Measurements from ENCODE around the gene SORL1. TPM values are rescaled to one million over a fixed set of nuclear protein-coding genes. Genes with fewer than 3 reads are reported as not detected.

The SORL1 gene
- total RNA-seq, 1 experiment from 2014 or later, result 68.3 TPM

GRCh38 chr11:121508449-121508848 lies 56.3 kb downstream of the SORL1 start:
- H3K9me3 ChIP-seq (ENCODE audit: control insufficient read depth, low read depth, low read length), result no peaks in the 10 kb centered on the region
- H3K4me1 ChIP-seq (ENCODE audit: insufficient read depth, low read length), result no peaks in the 10 kb centered on the region
- H3K27me3 ChIP-seq (ENCODE audit: insufficient read depth, low read length), result no peaks in the 10 kb centered on the region
- no peak overlapping the region for H4K8ac ChIP-seq (replicated peaks; ENCODE audit: insufficient read length, low read depth, low read length)
- no peaks in the 10 kb centered on the region for H3K27me3 Mint-ChIP-seq (ENCODE audit: low read depth)
- DNase-seq, result no peak
- no peak overlapping the region for H3K23ac ChIP-seq (ENCODE audit: insufficient read length, low read depth, low read length)
- no peak overlapping the region for H2AK5ac ChIP-seq (ENCODE audit: insufficient read length, low read length)
- H4K91ac ChIP-seq (ENCODE audit: insufficient read length, low read depth, low read length), result no peak overlapping the region
- peaks cover 4% of the 10 kb centered on the region for H3K79me1 ChIP-seq (ENCODE audit: insufficient read depth, low read depth, low read length, poor library complexity, severe bottlenecking)
- H2AFZ ChIP-seq (ENCODE audit: low read length), result no peak overlapping the region
- H4K5ac ChIP-seq (ENCODE audit: insufficient read length, low read depth, low read length), result no peak overlapping the region
- no peak overlapping the region for H3K4me2 ChIP-seq (ENCODE audit: insufficient read depth, insufficient read length, low read length)
- H4K20me1 ChIP-seq (ENCODE audit: control insufficient read depth, insufficient read depth, insufficient read length), result no peaks in the 10 kb centered on the region
- no peak overlapping the region for H2BK12ac ChIP-seq (ENCODE audit: insufficient read length, low read depth, low read length)
- no peak overlapping the region for H3K9ac ChIP-seq (ENCODE audit: extremely low read depth, insufficient read length, low read length)
- H3K36me3 Mint-ChIP-seq (ENCODE audit: insufficient read depth in 1 of 3, low read depth in 3 of 3), result peaks cover 51 to 78% (median 69%) of the 10 kb centered on the region in 3 experiments
- no peak overlapping the region for H2BK20ac ChIP-seq (ENCODE audit: low read depth, low read length, poor library complexity, severe bottlenecking)
- H3K14ac ChIP-seq (ENCODE audit: insufficient read depth, low read length), result no peak overlapping the region
- TF ChIP-seq CTCF (conservative IDR thresholded peaks at IDR 0.05), result no peak
- H2BK120ac ChIP-seq (ENCODE audit: low read depth, low read length, poor library complexity, severe bottlenecking), result peak overlapping the region; percentile 38
- no peak overlapping the region for H3K4me3 Mint-ChIP-seq
- peak overlapping the region; percentile 63 for H3T11ph ChIP-seq (ENCODE audit: low read length)
- no peak overlapping the region for H2BK15ac ChIP-seq (ENCODE audit: low read depth, low read length)
- peaks cover 19 to 20% of the 10 kb centered on the region in 2 experiments for H3K4me1 Mint-ChIP-seq
- no peak overlapping the region; the same call in 1 of the 2 replicates for H3K4ac ChIP-seq (ENCODE audit: low read depth, low read length)
- no peak overlapping the region for H3K27ac ChIP-seq (ENCODE audit: insufficient read length, low read depth, low read length)
- H3K79me2 ChIP-seq (ENCODE audit: insufficient read depth, low read length), result no peaks in the 10 kb centered on the region; the same call in 1 of the 2 replicates
- no peak overlapping the region for H3K18ac ChIP-seq (ENCODE audit: insufficient read length, low read depth, low read length)
- peak overlapping the region in 2 of 3 experiments; percentile 24 to 96; a peak in 3 of 7 replicates for H3K27ac Mint-ChIP-seq
- no peak overlapping the region for H3K56ac ChIP-seq (ENCODE audit: insufficient read length, low read depth, low read length)
- no peaks in the 10 kb centered on the region for H3K23me2 ChIP-seq (ENCODE audit: insufficient read length, low read depth, low read length, poor library complexity, severe bottlenecking)
- no peak overlapping the region for H2BK5ac ChIP-seq (ENCODE audit: insufficient read length, low read length)
- H3K9me3 Mint-ChIP-seq, result peaks cover 30 to 38% of the 10 kb centered on the region in 2 experiments

Measured in H9 (cell line).